ENCODE data around the gene SLC25A12. TPM values are rescaled to one million over a fixed set of nuclear protein-coding genes. Genes with fewer than 3 reads are reported as not detected.

Gene SLC25A12
- total RNA-seq, 2 experiments from 2014 or later = 28.1 to 32.3 TPM

GRCh38 chr2:171803757-171804156 is 90.3 kb downstream of the SLC25A12 start:
- intact Hi-C loops (cut with micrococcal nuclease; ENCODE audit: unreplicated experiment) = no loop called here
- POLR2A ChIA-PET = no interaction called here
- H3K4me1 ChIP-seq (ENCODE audit: insufficient read depth, low read length, poor library complexity, severe bottlenecking) = no peaks in the 10 kb centered on the region
- CTCF ChIA-PET (ENCODE audit: unreplicated experiment) = no interaction called here
- H3K9me3 ChIP-seq (ENCODE audit: low read length) = no peaks in the 10 kb centered on the region
- H3K4me2 ChIP-seq (ENCODE audit: low read length) = no peak overlapping the region
- H2AFZ ChIP-seq (ENCODE audit: low read length) = no peak overlapping the region
- H3K4me3 ChIP-seq (ENCODE audit: low read depth, low read length, poor library complexity, severe bottlenecking) = no peak overlapping the region
- DNase-seq (ENCODE audit: low spot score) = no peak
- no peaks in the 10 kb centered on the region for H3K9me2 ChIP-seq (ENCODE audit: insufficient read depth, low read length)
- TF ChIP-seq EZH2phosphoT487 (IDR thresholded peaks at IDR 0.05; ENCODE audit: borderline replicate concordance, low read depth, low read length) (no peak), CTCF (conservative IDR thresholded peaks at IDR 0.05; ENCODE audit: low read length) (no peak)
- BruUV-seq (replicated peaks) = no TSS peak
- H4K20me1 ChIP-seq (ENCODE audit: insufficient read depth, low read length) = no peaks in the 10 kb centered on the region
- H3K36me3 ChIP-seq (ENCODE audit: insufficient read depth, low read length) = peaks cover 64% of the 10 kb centered on the region
- no peak overlapping the region for H3K27ac ChIP-seq (ENCODE audit: low read depth, low read length, poor library complexity, severe bottlenecking)
- no peaks in the 10 kb centered on the region for H3K79me2 ChIP-seq (ENCODE audit: insufficient read depth, low read depth, low read length)

- Histone ChIP-seq H3K79me2 (ENCODE audit: insufficient read depth, low read depth, low read length) (no peaks in the 10 kb centered on the region), H4K20me1 (ENCODE audit: insufficient read depth, low read length) (no peaks in the 10 kb centered on the region), H3K4me1 (ENCODE audit: insufficient read depth, low read length, poor library complexity, severe bottlenecking) (no peaks in the 10 kb centered on the region), H3K27ac (ENCODE audit: low read depth, low read length, poor library complexity, severe bottlenecking) (no peak overlapping the region), H3K36me3 (ENCODE audit: insufficient read depth, low read length) (peaks cover 35% of the 10 kb centered on the region), H2AFZ (ENCODE audit: low read length) (no peak overlapping the region), H3K4me3 (ENCODE audit: low read depth, low read length, poor library complexity, severe bottlenecking) (no peak overlapping the region), H3K4me2 (ENCODE audit: low read length) (no peak overlapping the region), H3K9me3 (ENCODE audit: low read length) (no peaks in the 10 kb centered on the region), H3K9me2 (ENCODE audit: insufficient read depth, low read length) (no peaks in the 10 kb centered on the region)
- ChIA-PET POLR2A (no interaction called here), CTCF (ENCODE audit: unreplicated experiment) (no interaction called here)
- no TSS peak for BruUV-seq (replicated peaks)
- intact Hi-C loops (cut with micrococcal nuclease; ENCODE audit: unreplicated experiment) = no loop called here
- TF ChIP-seq CTCF (conservative IDR thresholded peaks at IDR 0.05; ENCODE audit: low read length) (no peak), EZH2phosphoT487 (IDR thresholded peaks at IDR 0.05; ENCODE audit: borderline replicate concordance, low read depth, low read length) (no peak)
- no peak for DNase-seq (ENCODE audit: low spot score)
These were observed 93.4 kb downstream of the SLC25A12 start for GRCh38 chr2:171800639-171801038.

- H2AFZ ChIP-seq (ENCODE audit: low read length) = no peak overlapping the region
- H3K36me3 ChIP-seq (ENCODE audit: insufficient read depth, low read length) = peaks cover 31% of the 10 kb centered on the region
- POLR2A ChIA-PET = interaction anchor here (1.5 kb wide), 1 partner anchor 12 kb away, joined by 4 read pairs; no protein-coding TSS in a partner anchor
- H3K9me3 ChIP-seq (ENCODE audit: low read length) = no peaks in the 10 kb centered on the region
- H3K27ac ChIP-seq (ENCODE audit: low read depth, low read length, poor library complexity, severe bottlenecking) = no peak overlapping the region
- no peaks in the 10 kb centered on the region for H3K79me2 ChIP-seq (ENCODE audit: insufficient read depth, low read depth, low read length)
- H3K4me3 ChIP-seq (ENCODE audit: low read depth, low read length, poor library complexity, severe bottlenecking) = no peak overlapping the region
- H3K4me1 ChIP-seq (ENCODE audit: insufficient read depth, low read length, poor library complexity, severe bottlenecking) = no peaks in the 10 kb centered on the region
- DNase-seq (ENCODE audit: low spot score) = no peak
- intact Hi-C loops (cut with micrococcal nuclease; ENCODE audit: unreplicated experiment) = no loop called here
- H3K4me2 ChIP-seq (ENCODE audit: low read length) = no peak overlapping the region
- no peaks in the 10 kb centered on the region for H3K9me2 ChIP-seq (ENCODE audit: insufficient read depth, low read length)
- TF ChIP-seq EZH2phosphoT487 (IDR thresholded peaks at IDR 0.05; ENCODE audit: borderline replicate concordance, low read depth, low read length) = no peak
- TF ChIP-seq CTCF (conservative IDR thresholded peaks at IDR 0.05; ENCODE audit: low read length) = no peak
- no peaks in the 10 kb centered on the region for H4K20me1 ChIP-seq (ENCODE audit: insufficient read depth, low read length)
- no TSS peak for BruUV-seq (replicated peaks)
- CTCF ChIA-PET (ENCODE audit: unreplicated experiment) = no interaction called here
These were observed 95.8 kb downstream of the SLC25A12 start for GRCh38 chr2:171798156-171798820.

Data from OCI-LY7 (cell line).